ENCODE measurements around the gene ADIRF.

DNA sequence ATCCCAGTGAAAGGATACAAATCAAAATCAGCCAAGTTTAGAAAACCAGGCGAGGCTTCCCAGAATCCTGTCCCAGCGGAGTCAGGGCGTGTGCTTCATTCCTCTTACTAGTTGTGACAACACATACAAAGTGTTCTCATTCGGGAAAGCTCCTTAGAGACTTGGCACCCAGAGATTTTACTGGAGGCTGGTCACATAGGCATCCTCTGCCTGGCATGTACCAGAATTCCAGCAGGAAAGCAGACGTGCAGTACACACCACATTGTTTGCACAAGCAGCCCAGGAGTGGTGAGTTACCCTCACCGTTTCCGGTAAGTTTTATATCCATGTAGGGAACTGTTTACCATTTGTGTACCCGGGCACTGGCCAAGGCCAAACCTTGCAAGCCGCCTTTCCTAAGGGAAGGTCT is 45.7 kb upstream of the ADIRF start:
- TF ChIP-seq USF2 (CRISPR knock-in tag; IDR thresholded peaks at IDR 0.05) (no peak), CTCF (IDR thresholded peaks at IDR 0.05) (no peak), ZNF263 (CRISPR knock-in tag; IDR thresholded peaks at IDR 0.05; ENCODE audit: low read depth) (no peak), CREB1 (CRISPR knock-in tag; IDR thresholded peaks at IDR 0.05) (no peak), ZNF281 (CRISPR knock-in tag; IDR thresholded peaks at IDR 0.05) (no peak), JUN (CRISPR knock-in tag; IDR thresholded peaks at IDR 0.05) (no peak)
- TF ChIP-seq, protein P1, sequence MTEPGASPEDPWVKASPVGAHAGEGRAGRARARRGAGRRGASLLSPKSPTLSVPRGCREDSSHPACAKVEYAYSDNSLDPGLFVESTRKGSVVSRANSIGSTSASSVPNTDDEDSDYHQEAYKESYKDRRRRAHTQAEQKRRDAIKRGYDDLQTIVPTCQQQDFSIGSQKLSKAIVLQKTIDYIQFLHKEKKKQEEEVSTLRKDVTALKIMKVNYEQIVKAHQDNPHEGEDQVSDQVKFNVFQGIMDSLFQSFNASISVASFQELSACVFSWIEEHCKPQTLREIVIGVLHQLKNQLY (CRISPR knock-in tag; IDR thresholded peaks at IDR 0.05) = no peak
- TF ChIP-seq, protein P2, sequence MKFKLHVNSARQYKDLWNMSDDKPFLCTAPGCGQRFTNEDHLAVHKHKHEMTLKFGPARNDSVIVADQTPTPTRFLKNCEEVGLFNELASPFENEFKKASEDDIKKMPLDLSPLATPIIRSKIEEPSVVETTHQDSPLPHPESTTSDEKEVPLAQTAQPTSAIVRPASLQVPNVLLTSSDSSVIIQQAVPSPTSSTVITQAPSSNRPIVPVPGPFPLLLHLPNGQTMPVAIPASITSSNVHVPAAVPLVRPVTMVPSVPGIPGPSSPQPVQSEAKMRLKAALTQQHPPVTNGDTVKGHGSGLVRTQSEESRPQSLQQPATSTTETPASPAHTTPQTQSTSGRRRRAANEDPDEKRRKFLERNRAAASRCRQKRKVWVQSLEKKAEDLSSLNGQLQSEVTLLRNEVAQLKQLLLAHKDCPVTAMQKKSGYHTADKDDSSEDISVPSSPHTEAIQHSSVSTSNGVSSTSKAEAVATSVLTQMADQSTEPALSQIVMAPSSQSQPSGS (CRISPR knock-in tag; IDR thresholded peaks at IDR 0.05; ENCODE audit: borderline replicate concordance, low read depth) = no peak
- TF ChIP-seq, protein P3, sequence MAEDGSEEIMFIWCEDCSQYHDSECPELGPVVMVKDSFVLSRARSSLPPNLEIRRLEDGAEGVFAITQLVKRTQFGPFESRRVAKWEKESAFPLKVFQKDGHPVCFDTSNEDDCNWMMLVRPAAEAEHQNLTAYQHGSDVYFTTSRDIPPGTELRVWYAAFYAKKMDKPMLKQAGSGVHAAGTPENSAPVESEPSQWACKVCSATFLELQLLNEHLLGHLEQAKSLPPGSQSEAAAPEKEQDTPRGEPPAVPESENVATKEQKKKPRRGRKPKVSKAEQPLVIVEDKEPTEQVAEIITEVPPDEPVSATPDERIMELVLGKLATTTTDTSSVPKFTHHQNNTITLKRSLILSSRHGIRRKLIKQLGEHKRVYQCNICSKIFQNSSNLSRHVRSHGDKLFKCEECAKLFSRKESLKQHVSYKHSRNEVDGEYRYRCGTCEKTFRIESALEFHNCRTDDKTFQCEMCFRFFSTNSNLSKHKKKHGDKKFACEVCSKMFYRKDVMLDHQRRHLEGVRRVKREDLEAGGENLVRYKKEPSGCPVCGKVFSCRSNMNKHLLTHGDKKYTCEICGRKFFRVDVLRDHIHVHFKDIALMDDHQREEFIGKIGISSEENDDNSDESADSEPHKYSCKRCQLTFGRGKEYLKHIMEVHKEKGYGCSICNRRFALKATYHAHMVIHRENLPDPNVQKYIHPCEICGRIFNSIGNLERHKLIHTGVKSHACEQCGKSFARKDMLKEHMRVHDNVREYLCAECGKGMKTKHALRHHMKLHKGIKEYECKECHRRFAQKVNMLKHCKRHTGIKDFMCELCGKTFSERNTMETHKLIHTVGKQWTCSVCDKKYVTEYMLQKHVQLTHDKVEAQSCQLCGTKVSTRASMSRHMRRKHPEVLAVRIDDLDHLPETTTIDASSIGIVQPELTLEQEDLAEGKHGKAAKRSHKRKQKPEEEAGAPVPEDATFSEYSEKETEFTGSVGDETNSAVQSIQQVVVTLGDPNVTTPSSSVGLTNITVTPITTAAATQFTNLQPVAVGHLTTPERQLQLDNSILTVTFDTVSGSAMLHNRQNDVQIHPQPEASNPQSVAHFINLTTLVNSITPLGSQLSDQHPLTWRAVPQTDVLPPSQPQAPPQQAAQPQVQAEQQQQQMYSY (CRISPR knock-in tag; IDR thresholded peaks at IDR 0.05) = no peak

Data from WTC11 (cell line).